IPS-NIHi7 (cell line): ENCODE data around the gene LGALS3BP.
A peak's percentile ranks its signal among the peaks of the same experiment; 100 is the strongest.

Source experiments
- DNase-seq: peaks from one replicate; pipeline ENCODE4 v3.0.0; 2012; ENCODE audit warnings: mixed read lengths; ENCODE audit errors: extremely low spot score

The LGALS3BP gene

GRCh38 chr17:78999056-78999768 lies 19.5 kb upstream of the LGALS3BP start:
- no peak for DNase-seq

GRCh38 chr17:78998311-78999055 lies 18.8 kb upstream of the LGALS3BP start:
- DNase-seq = no peak

GRCh38 chr17:78997881-78998280 lies 18.2 kb upstream of the LGALS3BP start:
- DNase-seq = no peak

GRCh38 chr17:78997231-78997741 lies 17.6 kb upstream of the LGALS3BP start:
- no peak for DNase-seq

- DNase-seq = no peak
Observed at GRCh38 chr17:78996781-78997201, 17.1 kb upstream of the LGALS3BP start.

GRCh38 chr17:78995761-78996451 lies 16.2 kb upstream of the LGALS3BP start:
- DNase-seq = no peak

GRCh38 chr17:78995022-78995760 lies 15.5 kb upstream of the LGALS3BP start:
- DNase-seq = no peak

GRCh38 chr17:78993981-78994671 lies 14.4 kb upstream of the LGALS3BP start:
- no peak for DNase-seq

GRCh38 chr17:78993241-78993956 lies 13.7 kb upstream of the LGALS3BP start:
- peak; percentile 82 for DNase-seq

GRCh38 chr17:78992542-78993212 lies 13.0 kb upstream of the LGALS3BP start:
- no peak for DNase-seq

- DNase-seq = no peak
Observed at GRCh38 chr17:78991906-78992532, 12.3 kb upstream of the LGALS3BP start.

- DNase-seq = no peak
Observed at GRCh38 chr17:78991017-78991738, 11.5 kb upstream of the LGALS3BP start.

GRCh38 chr17:78990349-78991016 lies 10.8 kb upstream of the LGALS3BP start:
- DNase-seq = no peak

GRCh38 chr17:78988152-78988551 lies 8.4 kb upstream of the LGALS3BP start:
- no peak for DNase-seq

GRCh38 chr17:78986649-78987328 lies 7.1 kb upstream of the LGALS3BP start:
- DNase-seq = peak; percentile 38

- no peak for DNase-seq
Observed at GRCh38 chr17:78986048-78986648, 6.4 kb upstream of the LGALS3BP start.

GRCh38 chr17:78985395-78985794 lies 5.7 kb upstream of the LGALS3BP start:
- no peak for DNase-seq
